PC-9 (cell line): ENCODE data around the gene BPIFB1.

ENCODE experiments used
- CTCF ChIP-seq: fragments of 200-600 bp; sonication (generic); conservative IDR thresholded peaks from 2 replicates; pipeline ENCODE4 v1.6.1; 2017; ENCODE audit warnings: mixed run types, antibody characterized with exemption, mild to moderate bottlenecking, moderate library complexity
- EZH2 ChIP-seq: fragments of 200-600 bp; sonication (generic); IDR thresholded peaks from 2 replicates; pipeline ENCODE4 v1.8.0; 2017; ENCODE audit warnings: antibody characterized with exemption, low read depth

- TF ChIP-seq CTCF = no peak
- TF ChIP-seq EZH2 = no peak
Observed at GRCh38 chr20:33323236-33323635, 40.2 kb downstream of the BPIFB1 start.
